Loucy (cell line): Measurements from ENCODE around the gene RNF183.

Source experiments
- EZH2phosphoT487 ChIP-seq: fragments of 200-600 bp; IDR thresholded peaks from 2 replicates; pipeline ENCODE4 v1.6.1; 2018; ENCODE audit warnings: antibody characterized with exemption, mild to moderate bottlenecking, moderate library complexity, borderline replicate concordance
- TF ChIP-seq, protein P1 (sequence below): fragments of 200-600 bp; sonication (generic); conservative IDR thresholded peaks from 2 replicates; pipeline ENCODE4 v1.5.1; 2014; ENCODE audit warnings: mild to moderate bottlenecking, antibody characterized with exemption, low read length

- TF ChIP-seq, protein P1, sequence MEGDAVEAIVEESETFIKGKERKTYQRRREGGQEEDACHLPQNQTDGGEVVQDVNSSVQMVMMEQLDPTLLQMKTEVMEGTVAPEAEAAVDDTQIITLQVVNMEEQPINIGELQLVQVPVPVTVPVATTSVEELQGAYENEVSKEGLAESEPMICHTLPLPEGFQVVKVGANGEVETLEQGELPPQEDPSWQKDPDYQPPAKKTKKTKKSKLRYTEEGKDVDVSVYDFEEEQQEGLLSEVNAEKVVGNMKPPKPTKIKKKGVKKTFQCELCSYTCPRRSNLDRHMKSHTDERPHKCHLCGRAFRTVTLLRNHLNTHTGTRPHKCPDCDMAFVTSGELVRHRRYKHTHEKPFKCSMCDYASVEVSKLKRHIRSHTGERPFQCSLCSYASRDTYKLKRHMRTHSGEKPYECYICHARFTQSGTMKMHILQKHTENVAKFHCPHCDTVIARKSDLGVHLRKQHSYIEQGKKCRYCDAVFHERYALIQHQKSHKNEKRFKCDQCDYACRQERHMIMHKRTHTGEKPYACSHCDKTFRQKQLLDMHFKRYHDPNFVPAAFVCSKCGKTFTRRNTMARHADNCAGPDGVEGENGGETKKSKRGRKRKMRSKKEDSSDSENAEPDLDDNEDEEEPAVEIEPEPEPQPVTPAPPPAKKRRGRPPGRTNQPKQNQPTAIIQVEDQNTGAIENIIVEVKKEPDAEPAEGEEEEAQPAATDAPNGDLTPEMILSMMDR: no peak
- no peak for TF ChIP-seq EZH2phosphoT487
Measured at GRCh38 chr9:113250807-113251206, 52.4 kb downstream of the RNF183 start.
